ENCODE measurements around the gene VGLL4.

DNA sequence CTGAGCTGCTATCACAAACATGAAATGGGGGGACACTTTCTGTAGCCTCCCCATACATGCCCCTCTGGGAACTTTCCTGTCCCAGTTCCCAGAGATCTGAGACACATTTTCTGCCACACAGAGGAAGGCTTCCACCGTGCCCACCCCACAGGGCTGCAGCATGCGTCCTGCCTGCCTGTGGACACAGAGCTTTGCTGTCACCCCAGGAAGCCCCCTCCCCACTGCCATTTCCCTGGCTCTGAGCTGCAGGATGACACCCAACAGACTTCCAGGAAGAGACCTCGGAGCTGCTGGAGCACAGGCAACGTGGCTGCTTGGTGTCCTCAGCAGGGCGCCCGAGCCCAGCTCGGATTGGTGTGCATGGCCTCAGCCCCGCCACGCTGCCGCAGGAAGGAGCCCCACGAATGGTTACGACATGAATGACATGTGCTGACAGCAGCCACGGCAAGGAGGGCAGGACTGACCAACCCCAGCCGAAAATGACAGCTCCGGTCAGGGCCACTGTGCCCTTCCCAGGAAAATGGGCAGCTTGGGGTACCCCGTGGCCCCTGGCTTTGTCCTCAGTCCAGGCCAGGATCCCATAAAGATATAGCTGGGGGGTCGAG lies 81.3 kb downstream of the VGLL4 start:
- TF ChIP-seq CTCF (IDR thresholded peaks at IDR 0.05) (no peak), POLR2A (IDR thresholded peaks at IDR 0.05) (no peak)
